Osteocyte (in vitro differentiated cells): ENCODE results near the gene CKLF. TPM values are rescaled to one million over a fixed set of nuclear protein-coding genes. Genes with fewer than 3 reads are reported as not detected.

Experiments
- DNase-seq: peaks from one replicate; pipeline ENCODE4 v3.0.0; 2021; ENCODE audit warnings: mixed read lengths; ENCODE audit not compliant: unreplicated experiment; ENCODE audit errors: extremely low spot score
- H3K27ac Mint-ChIP-seq: one replicate; pipeline ENCODE4 v1.8.0; 2021; ENCODE audit warnings: mild to moderate bottlenecking, mixed read lengths; ENCODE audit not compliant: unreplicated experiment
- H3K27me3 Mint-ChIP-seq: one replicate; pipeline ENCODE4 v1.8.0; 2021; ENCODE audit warnings: mixed read lengths; ENCODE audit not compliant: unreplicated experiment
- H3K36me3 Mint-ChIP-seq: one replicate; pipeline ENCODE4 v1.8.0; 2021; ENCODE audit warnings: mixed read lengths; ENCODE audit not compliant: unreplicated experiment
- H3K4me1 Mint-ChIP-seq: one replicate; pipeline ENCODE4 v1.8.0; 2021; ENCODE audit warnings: mixed read lengths; ENCODE audit not compliant: unreplicated experiment
- H3K4me3 Mint-ChIP-seq: one replicate; pipeline ENCODE4 v1.8.0; 2021; ENCODE audit warnings: mild to moderate bottlenecking, moderate library complexity, mixed read lengths; ENCODE audit not compliant: unreplicated experiment
- H3K9me3 Mint-ChIP-seq: one replicate; pipeline ENCODE4 v1.8.0; 2021; ENCODE audit warnings: mixed read lengths; ENCODE audit not compliant: unreplicated experiment
- CTCF ChIP-seq: fragments of 200-600 bp; sonication (generic); IDR thresholded peaks from 2 replicates; pipeline ENCODE4 v1.5.0; 2021; ENCODE audit warnings: antibody characterized with exemption, mild to moderate bottlenecking, moderate library complexity
- total RNA-seq: library from RNA; stranded (reverse); gene quantifications from 2 replicates; pipeline ENCODE4 v1.2.1, GENCODE V29; 2021

Gene CKLF
- total RNA-seq, 1 donor from 2014 or later: 41.5 TPM

DNA sequence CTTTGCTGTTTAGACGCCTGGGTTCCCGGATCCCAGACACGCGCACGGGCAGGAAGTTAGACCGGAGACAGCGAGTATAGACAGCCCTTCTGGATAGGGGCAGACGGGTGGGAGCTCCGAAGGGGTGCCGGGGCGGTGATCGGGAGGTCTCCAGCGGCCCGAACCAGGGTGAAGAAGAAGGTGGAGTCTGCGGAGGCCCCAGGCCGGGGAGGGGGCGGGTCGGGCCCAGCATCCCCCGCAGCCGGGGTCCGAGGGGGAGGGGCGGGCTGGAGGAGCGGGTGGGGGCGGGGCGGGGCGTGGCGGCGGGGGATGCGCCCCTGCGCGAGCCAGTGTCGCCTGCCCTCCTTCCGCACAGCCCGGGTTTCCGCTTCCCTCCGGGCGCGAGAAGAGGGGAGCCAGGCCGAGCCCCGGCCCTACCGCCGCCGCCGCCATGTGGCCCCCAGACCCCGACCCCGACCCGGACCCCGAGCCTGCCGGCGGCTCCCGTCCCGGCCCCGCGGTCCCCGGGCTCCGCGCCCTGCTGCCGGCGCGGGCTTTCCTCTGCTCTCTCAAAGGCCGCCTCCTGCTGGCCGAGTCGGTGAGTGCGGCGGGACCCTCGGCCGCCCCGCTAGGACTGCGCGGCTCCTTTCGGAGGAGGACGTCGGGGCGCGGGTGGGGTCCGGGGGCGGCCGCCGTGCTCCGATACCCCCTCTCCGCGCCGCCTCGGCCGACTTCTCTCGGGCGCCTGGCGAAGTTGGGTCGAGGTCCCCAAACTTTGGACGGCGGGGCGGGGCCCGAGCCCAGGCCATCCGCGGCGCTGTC is 52.2 kb downstream of the CKLF start, which contains the start of gene CMTM3:
Gene CMTM3 (plus strand): TSS at position 329 of the 801 bp plus-strand sequence. CDS start 102 bp downstream, at position 431.
- H3K4me3 Mint-ChIP-seq: peak within 1 kb of the TSS; percentile 93
- H3K36me3 Mint-ChIP-seq: peaks cover 1% of the 10 kb centered on the region
- H3K27me3 Mint-ChIP-seq: no peaks in the 10 kb centered on the region
- H3K9me3 Mint-ChIP-seq: no peaks in the 10 kb centered on the region
- peak; percentile 95 for TF ChIP-seq CTCF
- H3K27ac Mint-ChIP-seq: peak within 1 kb of the TSS; percentile 94
- peaks cover 38% of the 10 kb centered on the region for H3K4me1 Mint-ChIP-seq
- peak; percentile 94 for DNase-seq

DNA sequence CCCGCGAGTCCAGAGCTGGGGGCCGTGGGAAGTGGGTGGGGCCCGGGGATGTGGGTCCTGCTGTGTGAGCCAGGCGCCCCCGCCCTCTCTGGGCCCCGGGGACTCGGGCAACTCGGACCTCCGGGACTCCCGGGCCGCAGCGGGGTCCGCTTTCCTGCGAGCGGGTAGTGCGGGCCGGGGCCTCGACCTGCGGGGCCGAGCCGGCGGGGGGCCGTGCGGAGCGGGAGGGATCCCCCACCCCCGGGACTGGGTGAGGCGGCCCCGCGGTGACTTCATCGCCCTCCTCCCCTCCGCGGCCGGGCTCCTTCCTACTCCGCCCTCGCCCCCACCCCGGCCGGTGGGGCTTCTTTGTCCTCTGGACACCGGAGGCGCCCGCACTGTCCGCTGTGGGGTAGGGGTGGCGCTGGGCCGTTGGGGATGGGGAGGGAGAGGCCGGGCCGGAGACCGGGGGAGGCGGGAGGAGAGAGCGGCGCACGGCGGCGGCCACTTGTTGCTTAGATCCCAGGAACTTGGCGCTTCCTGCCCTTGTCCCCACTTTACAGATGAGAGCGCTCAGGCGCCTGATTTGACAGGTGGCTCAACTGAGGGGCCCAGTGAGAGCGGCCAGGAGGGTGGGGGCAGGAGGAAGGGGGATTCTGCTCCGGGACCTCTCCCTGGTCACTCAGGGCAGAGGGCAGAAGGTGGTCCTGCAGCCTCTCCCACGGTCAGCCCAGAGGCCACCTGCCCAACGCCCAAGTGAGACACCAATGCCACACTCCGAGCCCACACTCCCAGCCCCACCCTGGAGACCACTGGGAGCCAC is 53.0 kb downstream of the CKLF start:
- peak; percentile 88 for DNase-seq
- no peaks in the 10 kb centered on the region for H3K27me3 Mint-ChIP-seq
- peak overlapping the region; percentile 74 for H3K4me3 Mint-ChIP-seq
- peaks cover 38% of the 10 kb centered on the region for H3K4me1 Mint-ChIP-seq
- peaks cover 6% of the 10 kb centered on the region for H3K36me3 Mint-ChIP-seq
- no peaks in the 10 kb centered on the region for H3K9me3 Mint-ChIP-seq
- no peak for TF ChIP-seq CTCF
- peak overlapping the region; percentile 67 for H3K27ac Mint-ChIP-seq

DNA sequence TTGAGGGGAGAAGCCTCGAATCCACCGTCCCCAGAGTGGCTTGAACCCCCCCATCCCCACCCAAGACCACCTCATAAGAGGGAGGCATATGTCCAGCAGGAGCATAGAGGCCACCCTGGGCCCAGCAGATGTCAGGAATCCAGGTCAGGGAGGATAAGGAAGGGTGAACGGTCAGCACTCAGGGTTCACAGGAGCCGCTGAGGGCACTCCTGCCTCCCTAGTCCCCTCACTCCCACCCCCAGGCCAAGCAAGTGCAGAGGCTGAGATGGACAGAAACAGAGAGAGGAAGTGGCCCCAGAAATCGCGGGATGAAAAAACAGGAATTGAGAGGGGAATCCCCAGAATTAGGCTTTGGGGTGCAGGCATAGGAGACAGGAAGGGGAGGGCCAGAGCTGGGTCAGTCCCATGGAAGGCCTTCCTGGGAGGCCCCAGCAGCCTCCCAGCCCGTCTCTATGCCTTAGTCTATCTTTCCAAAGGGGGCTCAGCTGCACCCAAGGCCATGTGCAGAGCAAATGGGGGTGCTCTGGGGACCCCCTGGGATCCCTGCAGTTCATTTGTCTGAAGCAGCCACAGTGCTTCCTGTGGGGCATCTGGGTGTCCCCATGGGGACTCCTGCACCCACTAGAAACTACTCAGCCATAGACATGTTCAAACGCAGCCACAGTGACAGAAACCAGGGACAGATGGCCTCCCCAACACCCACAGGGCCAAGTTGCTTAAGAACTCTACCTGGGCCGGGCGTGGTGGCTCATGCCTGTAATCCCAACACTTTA is 53.8 kb downstream of the CKLF start:
- H3K27me3 Mint-ChIP-seq: no peaks in the 10 kb centered on the region
- no peak for TF ChIP-seq CTCF
- no peaks in the 10 kb centered on the region for H3K9me3 Mint-ChIP-seq
- peak overlapping the region; percentile 67 for H3K27ac Mint-ChIP-seq
- DNase-seq: no peak
- H3K36me3 Mint-ChIP-seq: peaks cover 10% of the 10 kb centered on the region
- H3K4me1 Mint-ChIP-seq: peaks cover 38% of the 10 kb centered on the region
- H3K4me3 Mint-ChIP-seq: peak overlapping the region; percentile 74

GRCh38 chr16:66608241-66609138 is 56.1 kb downstream of the CKLF start:
- Mint-ChIP-seq H3K36me3 (peaks cover 23% of the 10 kb centered on the region), H3K9me3 (no peaks in the 10 kb centered on the region), H3K27me3 (no peaks in the 10 kb centered on the region), H3K4me1 (peaks cover 34% of the 10 kb centered on the region), H3K4me3 (no peak overlapping the region), H3K27ac (peak overlapping the region; percentile 60)
- peak; percentile 95 for DNase-seq
- TF ChIP-seq CTCF: peak; percentile 97
